Measurements from ENCODE around the gene MMP28. TPM values are rescaled to one million over a fixed set of nuclear protein-coding genes. Genes with fewer than 3 reads are reported as not detected.

The MMP28 gene
- total RNA-seq, 1 donor = 8.1 TPM

DNA sequence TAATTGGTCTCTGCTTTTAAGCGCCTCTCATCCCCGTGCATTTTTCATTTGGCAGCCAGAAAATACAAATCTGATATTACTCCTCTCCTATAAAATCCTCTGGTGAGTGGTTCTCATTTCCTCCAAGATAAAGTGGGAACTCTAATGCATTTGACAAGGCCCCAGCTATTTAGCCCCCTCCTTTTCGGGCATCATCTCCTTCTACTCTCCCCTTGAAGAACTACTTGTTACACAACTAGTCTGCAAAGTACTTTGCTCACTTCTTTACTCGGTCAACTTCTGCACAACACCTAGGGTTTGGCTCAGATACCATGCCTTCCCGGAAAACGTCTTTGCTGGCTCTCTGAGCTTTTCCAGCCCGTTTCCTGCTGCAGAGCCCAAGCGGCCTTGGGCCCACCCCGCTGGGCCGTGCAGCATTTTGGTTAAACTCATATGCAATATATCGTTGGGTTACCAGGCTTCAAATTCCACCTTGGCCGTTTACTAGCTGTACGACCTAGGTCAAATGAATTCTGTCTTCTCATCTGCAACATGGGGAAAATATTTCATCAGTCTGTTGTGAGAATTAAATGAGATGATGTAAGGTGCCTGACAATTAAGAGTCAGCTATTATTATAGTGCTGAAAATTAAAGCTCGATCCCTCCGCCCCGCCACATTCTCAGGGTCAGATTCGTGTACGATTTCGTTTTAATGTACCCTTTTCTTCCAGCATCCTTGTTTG is 13.0 kb upstream of the MMP28 start:
- Histone ChIP-seq H3K4me3 (ENCODE audit: low read length) (peak overlapping the region; percentile 85), H3K9me3 (ENCODE audit: low read depth, low read length) (no peaks in the 10 kb centered on the region), H3K27me3 (ENCODE audit: insufficient read depth, low read length) (no peaks in the 10 kb centered on the region), H3K4me1 (ENCODE audit: insufficient read depth, low read length) (peaks cover 44% of the 10 kb centered on the region)

DNA sequence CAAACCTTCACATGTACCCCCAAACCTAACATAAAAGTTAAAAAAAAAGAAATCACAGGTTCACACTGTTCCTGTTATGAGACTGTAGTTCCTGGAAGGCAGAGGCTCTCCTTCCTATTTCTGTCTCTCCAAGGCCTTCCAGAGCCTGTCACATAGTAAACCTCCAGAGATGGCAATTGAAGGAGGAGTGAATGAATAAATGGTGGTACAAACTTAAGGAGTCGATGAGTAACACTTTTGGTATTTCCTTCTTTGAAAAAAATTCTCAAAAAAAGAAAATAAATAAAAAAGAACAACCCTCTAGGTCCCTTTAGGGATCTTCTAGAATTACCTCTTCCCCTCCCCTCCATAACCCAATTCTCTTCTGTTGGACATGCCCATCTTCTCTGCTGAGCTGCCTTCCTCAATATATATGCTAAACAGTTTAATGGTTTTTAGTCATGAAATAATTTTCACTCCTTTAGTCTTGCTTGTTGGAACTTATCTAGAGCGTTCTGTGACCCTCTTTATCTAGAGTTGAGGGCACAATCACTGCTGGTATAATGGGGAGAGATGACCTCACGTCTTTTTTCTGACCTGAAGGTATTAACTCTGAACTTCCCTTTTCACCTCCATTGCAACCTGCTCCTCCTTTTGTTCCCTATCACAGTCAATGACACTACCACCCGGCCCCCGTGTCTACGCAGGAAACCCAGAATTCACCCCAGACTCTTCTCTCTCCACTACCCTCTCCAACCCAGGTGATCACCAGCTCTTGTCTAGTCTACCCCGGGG is 12.1 kb upstream of the MMP28 start:
- Histone ChIP-seq H3K4me1 (ENCODE audit: insufficient read depth, low read length) (peaks cover 37% of the 10 kb centered on the region), H3K9me3 (ENCODE audit: low read depth, low read length) (no peaks in the 10 kb centered on the region), H3K27me3 (ENCODE audit: insufficient read depth, low read length) (no peaks in the 10 kb centered on the region), H3K4me3 (ENCODE audit: low read length) (no peak overlapping the region)

GRCh38 chr17:35804658-35805192 is 9.3 kb upstream of the MMP28 start:
- H3K4me1 ChIP-seq (ENCODE audit: insufficient read depth, low read length) = peaks cover 28% of the 10 kb centered on the region
- no peaks in the 10 kb centered on the region for H3K9me3 ChIP-seq (ENCODE audit: low read depth, low read length)
- H3K27me3 ChIP-seq (ENCODE audit: insufficient read depth, low read length) = no peaks in the 10 kb centered on the region
- no peak overlapping the region for H3K4me3 ChIP-seq (ENCODE audit: low read length)

DNA sequence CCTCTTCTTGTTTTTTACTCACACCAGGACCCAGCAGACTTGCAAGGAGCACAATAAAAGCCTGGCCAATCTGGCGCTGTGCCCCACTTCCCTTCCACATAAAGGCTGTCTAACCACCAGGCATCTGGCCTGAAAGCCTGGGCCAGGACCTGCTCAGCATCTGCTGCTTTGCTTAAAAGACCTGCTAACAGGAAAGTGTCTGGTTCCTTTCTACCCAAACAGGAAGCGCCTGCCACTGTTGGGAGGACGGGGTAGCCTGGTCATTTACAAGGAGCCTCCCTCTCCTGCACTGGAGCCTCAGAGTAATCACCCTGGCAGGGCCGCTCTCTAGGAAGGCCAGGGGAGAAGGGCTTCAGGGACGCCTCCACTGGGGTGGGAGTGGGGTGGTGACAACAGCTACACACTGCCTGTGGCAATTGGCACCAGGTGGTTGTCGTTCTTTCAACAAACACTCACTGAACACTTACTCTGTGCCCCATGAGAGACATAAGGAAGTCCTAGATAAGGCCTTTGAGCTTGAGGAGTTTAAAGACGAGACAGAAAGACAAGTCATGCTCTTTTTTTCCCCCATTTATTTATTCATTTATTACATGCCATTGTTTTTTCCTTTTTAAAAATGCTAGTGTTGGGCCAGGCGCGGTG is 6.3 kb upstream of the MMP28 start:
- Histone ChIP-seq H3K27me3 (ENCODE audit: insufficient read depth, low read length) (peaks cover 17% of the 10 kb centered on the region), H3K4me1 (ENCODE audit: insufficient read depth, low read length) (peaks cover 18% of the 10 kb centered on the region), H3K9me3 (ENCODE audit: low read depth, low read length) (no peaks in the 10 kb centered on the region), H3K4me3 (ENCODE audit: low read length) (no peak overlapping the region)

DNA sequence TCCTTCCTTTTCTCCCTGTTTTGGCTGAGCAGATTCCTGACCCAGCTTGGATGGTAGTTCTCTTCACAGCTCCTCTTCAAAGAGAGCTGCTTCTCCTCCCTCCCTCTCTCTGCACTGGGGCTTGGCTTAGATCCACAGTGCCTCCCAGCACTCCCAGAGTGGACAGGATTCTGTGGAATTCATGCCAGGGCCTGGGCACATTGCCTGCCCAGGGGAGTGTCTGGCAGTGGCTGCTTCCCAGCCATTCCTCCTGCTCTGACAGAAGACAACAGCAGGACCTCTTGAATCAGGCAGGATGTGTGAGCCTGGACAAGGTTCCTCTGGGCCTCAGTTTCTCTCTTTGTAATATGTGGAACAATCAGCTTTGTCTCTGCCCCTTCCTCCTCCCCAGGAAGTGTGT is 4.5 kb upstream of the MMP28 start:
- Histone ChIP-seq H3K4me1 (ENCODE audit: insufficient read depth, low read length) (peaks cover 27% of the 10 kb centered on the region), H3K9me3 (ENCODE audit: low read depth, low read length) (no peaks in the 10 kb centered on the region), H3K27me3 (ENCODE audit: insufficient read depth, low read length) (peaks cover 33% of the 10 kb centered on the region), H3K4me3 (ENCODE audit: low read length) (no peak overlapping the region)

DNA sequence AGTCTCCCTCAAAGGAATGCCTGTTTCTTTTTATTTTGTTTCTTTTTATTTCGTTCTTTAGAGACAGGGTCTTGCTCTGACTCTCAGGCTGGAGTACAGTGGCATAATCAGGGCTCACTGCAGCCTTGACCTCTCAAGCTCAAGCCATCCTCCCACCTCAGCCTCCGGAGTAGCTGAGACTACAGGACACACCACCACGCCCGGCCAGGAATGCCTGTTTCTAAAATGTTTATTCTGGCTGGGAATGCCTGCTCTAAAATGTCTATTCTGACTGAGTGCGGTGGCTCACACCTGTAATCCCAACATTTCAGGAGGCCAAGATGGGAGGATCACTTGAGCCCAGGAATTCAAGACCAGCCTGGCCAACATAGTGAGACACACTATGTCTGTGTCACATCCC is 2.5 kb upstream of the MMP28 start:
- peaks cover 27% of the 10 kb centered on the region for H3K4me1 ChIP-seq (ENCODE audit: insufficient read depth, low read length)
- H3K4me3 ChIP-seq (ENCODE audit: low read length) = no peak overlapping the region
- no peaks in the 10 kb centered on the region for H3K9me3 ChIP-seq (ENCODE audit: low read depth, low read length)
- H3K27me3 ChIP-seq (ENCODE audit: insufficient read depth, low read length) = peaks cover 53% of the 10 kb centered on the region

- Histone ChIP-seq H3K4me1 (ENCODE audit: insufficient read depth, low read length) (peaks cover 27% of the 10 kb centered on the region), H3K4me3 (ENCODE audit: low read length) (no peak overlapping the region), H3K9me3 (ENCODE audit: low read depth, low read length) (no peaks in the 10 kb centered on the region), H3K27me3 (ENCODE audit: insufficient read depth, low read length) (peaks cover 58% of the 10 kb centered on the region)
These were observed 1.9 kb upstream of the MMP28 start for GRCh38 chr17:35797370-35797769.

DNA sequence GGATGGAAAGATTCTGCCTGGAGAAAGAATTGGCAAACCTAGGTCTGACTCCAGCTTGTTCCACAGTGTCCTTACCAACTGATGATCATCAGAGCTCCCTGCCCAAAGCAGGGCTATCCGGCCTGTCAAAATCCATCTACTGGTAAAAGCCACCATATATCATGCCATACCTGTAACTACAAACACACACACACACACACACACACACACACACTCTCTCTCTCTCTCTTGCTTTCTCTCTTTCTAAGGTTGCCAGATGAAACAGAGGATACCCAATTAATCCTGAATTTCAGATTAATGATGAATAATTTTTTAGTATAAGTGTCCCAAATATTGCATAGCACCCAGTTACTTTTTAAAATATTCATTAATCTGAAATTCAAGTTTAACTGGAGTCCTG is 1.5 kb upstream of the MMP28 start:
- peaks cover 27% of the 10 kb centered on the region for H3K4me1 ChIP-seq (ENCODE audit: insufficient read depth, low read length)
- H3K27me3 ChIP-seq (ENCODE audit: insufficient read depth, low read length) = peaks cover 62% of the 10 kb centered on the region
- H3K9me3 ChIP-seq (ENCODE audit: low read depth, low read length) = no peaks in the 10 kb centered on the region
- no peak overlapping the region for H3K4me3 ChIP-seq (ENCODE audit: low read length)

DNA sequence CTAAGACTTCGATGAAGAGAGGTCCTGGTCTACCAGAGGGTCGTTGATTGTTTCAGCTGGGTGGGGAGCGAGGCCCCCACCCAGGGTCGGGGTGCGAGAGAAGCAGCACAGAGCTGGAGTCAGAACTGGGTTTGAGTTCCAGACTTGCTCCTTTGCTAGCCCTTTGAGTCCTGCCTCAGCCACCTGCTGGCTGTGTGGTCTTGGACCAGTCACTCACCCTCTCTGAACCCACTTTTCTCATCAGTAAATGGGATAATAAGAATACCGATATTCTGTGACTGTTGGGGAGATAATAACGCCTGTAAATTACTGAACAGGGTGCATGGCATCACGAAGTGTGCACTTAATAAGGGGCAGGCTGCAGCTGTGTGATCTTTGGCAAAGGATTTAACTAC is 427 bp upstream of the MMP28 start:
- H3K4me1 ChIP-seq (ENCODE audit: insufficient read depth, low read length) = peaks cover 16% of the 10 kb centered on the region
- peaks cover 64% of the 10 kb centered on the region for H3K27me3 ChIP-seq (ENCODE audit: insufficient read depth, low read length)
- H3K4me3 ChIP-seq (ENCODE audit: low read length) = peak overlapping the region; percentile 25
- H3K9me3 ChIP-seq (ENCODE audit: low read depth, low read length) = no peaks in the 10 kb centered on the region

DNA sequence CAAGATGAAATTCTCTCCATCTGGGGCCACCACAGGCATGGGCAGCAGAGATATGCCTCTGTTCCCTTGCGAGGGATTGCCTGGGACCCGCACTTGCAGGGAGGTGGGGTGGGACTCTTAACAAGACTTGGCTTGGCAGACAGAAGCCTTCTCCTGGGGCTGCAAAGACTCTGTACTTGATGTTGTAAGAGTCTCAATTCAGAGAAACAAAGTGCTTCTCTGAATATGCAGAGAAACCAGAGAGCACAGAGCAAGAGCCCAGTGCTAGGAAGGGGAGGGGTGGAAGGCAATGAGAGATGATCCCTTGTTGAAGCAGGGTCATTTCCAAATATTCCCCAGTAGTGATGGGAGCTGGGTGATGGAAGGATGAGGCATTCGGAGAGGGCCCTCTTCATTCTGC is 2.2 kb downstream of the MMP28 start:
- H3K4me1 ChIP-seq (ENCODE audit: insufficient read depth, low read length) = peaks cover 16% of the 10 kb centered on the region
- H3K4me3 ChIP-seq (ENCODE audit: low read length) = no peak overlapping the region
- H3K27me3 ChIP-seq (ENCODE audit: insufficient read depth, low read length) = peaks cover 63% of the 10 kb centered on the region
- H3K9me3 ChIP-seq (ENCODE audit: low read depth, low read length) = no peaks in the 10 kb centered on the region

GRCh38 chr17:35791681-35792350 is 3.6 kb downstream of the MMP28 start:
- peaks cover 16% of the 10 kb centered on the region for H3K4me1 ChIP-seq (ENCODE audit: insufficient read depth, low read length)
- H3K27me3 ChIP-seq (ENCODE audit: insufficient read depth, low read length) = peaks cover 48% of the 10 kb centered on the region
- H3K4me3 ChIP-seq (ENCODE audit: low read length) = no peak overlapping the region
- no peaks in the 10 kb centered on the region for H3K9me3 ChIP-seq (ENCODE audit: low read depth, low read length)

- H3K4me3 ChIP-seq (ENCODE audit: low read length) = no peak overlapping the region
These were observed 4.6 kb downstream of the MMP28 start for GRCh38 chr17:35790841-35791240.

DNA sequence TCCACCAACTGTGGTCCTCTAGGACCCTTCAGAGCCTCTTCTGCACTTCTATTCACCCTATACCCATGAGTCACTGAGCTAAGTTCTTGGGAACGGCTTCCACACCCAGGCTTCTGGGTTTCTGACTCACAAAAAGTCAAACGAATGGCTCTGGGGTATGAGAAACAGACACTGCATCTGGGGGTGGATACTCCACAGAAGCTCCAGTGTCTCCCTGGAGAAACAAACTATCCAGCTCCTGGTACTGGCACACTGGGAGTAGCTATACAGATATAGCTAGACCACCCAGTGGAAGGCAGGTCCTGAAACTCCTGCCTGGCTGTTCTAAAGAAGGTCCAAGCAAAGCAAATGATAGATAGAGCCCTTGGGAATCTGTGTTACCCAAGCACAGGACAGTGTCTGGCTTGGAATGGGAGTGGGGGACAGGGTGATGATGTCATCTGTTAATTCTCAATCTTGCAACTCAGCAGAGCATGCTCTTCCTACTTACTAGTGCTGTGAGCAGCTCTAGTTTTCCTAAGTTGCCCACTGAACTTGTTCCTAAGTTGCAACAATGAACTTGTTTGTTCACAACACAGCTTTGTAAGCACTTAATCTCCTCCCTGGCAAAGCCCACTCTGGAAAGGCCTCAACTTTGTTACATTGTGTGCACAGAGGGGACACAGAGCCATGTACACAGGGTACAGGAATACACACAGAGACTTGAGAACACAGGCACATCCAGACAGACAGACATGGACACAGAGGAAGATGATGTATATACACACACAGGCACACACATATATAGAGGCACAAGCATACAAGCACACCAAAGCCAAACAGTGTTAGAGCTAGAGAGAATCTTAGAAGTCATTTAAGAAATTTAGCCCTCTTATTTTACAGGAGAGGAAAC is 6.7 kb downstream of the MMP28 start:
- Histone ChIP-seq H3K27me3 (ENCODE audit: insufficient read depth, low read length) (peaks cover 19% of the 10 kb centered on the region), H3K9me3 (ENCODE audit: low read depth, low read length) (no peaks in the 10 kb centered on the region), H3K4me1 (ENCODE audit: insufficient read depth, low read length) (no peaks in the 10 kb centered on the region), H3K4me3 (ENCODE audit: low read length) (no peak overlapping the region)

More at GRCh38 chr17:35790841-35791240, 4.6 kb downstream of the MMP28 start:
- Histone ChIP-seq H3K27me3 (ENCODE audit: insufficient read depth, low read length) (peaks cover 39% of the 10 kb centered on the region), H3K9me3 (ENCODE audit: low read depth, low read length) (no peaks in the 10 kb centered on the region), H3K4me1 (ENCODE audit: insufficient read depth, low read length) (peaks cover 14% of the 10 kb centered on the region)

DNA sequence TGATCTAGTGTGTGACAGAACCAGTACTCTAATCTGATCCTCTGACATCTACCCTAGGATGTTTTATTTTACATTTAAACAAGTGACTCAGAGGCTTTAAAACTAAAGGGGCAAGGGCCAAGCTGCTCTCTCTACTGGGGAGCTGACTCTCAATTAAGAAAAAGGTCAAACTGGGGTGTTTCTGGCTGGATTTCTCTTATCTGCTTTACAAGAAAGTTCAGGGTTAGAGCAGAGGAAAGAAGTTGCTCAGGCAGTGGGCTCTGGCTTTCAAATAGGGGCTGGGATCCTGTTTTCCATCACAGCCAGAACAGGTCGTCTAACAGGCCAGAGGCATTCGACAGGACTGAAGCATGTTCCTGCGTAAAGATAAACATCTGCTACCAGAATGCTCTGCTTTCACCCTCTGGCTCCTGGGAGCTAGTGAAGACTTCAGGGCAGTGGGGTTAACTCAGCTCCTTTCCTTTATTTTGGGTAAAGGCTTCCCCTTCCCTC is 8.5 kb downstream of the MMP28 start:
- Histone ChIP-seq H3K9me3 (ENCODE audit: low read depth, low read length) (no peaks in the 10 kb centered on the region), H3K4me1 (ENCODE audit: insufficient read depth, low read length) (no peaks in the 10 kb centered on the region), H3K27me3 (ENCODE audit: insufficient read depth, low read length) (peaks cover 3% of the 10 kb centered on the region), H3K4me3 (ENCODE audit: low read length) (no peak overlapping the region)

All from mononuclear cell (primary cell).